ENCODE measurements around the gene PLOD3.

- TF ChIP-seq CTCF (IDR thresholded peaks at IDR 0.05 in 2 of 3, conservative IDR thresholded peaks at IDR 0.05 in 1 of 3; ENCODE audit: borderline replicate concordance in 1 of 3, insufficient read depth in 1 of 3, low read depth in 2 of 3, low read length in 2 of 3) (no peak), POLR2A (IDR thresholded peaks at IDR 0.05; ENCODE audit: borderline replicate concordance, extremely low read depth, insufficient read depth, insufficient read length) (no peak), EZH2phosphoT487 (IDR thresholded peaks at IDR 0.05; ENCODE audit: borderline replicate concordance) (no peak), CEBPB (IDR thresholded peaks at IDR 0.05; ENCODE audit: low read depth) (no peak), ZFX (IDR thresholded peaks at IDR 0.05) (no peak), ZBTB33 (IDR thresholded peaks at IDR 0.05; ENCODE audit: extremely low read depth, insufficient replicate concordance, low read length) (no peak), EZH2 (IDR thresholded peaks at IDR 0.05) (no peak)
- TF ChIP-seq, protein P1, sequence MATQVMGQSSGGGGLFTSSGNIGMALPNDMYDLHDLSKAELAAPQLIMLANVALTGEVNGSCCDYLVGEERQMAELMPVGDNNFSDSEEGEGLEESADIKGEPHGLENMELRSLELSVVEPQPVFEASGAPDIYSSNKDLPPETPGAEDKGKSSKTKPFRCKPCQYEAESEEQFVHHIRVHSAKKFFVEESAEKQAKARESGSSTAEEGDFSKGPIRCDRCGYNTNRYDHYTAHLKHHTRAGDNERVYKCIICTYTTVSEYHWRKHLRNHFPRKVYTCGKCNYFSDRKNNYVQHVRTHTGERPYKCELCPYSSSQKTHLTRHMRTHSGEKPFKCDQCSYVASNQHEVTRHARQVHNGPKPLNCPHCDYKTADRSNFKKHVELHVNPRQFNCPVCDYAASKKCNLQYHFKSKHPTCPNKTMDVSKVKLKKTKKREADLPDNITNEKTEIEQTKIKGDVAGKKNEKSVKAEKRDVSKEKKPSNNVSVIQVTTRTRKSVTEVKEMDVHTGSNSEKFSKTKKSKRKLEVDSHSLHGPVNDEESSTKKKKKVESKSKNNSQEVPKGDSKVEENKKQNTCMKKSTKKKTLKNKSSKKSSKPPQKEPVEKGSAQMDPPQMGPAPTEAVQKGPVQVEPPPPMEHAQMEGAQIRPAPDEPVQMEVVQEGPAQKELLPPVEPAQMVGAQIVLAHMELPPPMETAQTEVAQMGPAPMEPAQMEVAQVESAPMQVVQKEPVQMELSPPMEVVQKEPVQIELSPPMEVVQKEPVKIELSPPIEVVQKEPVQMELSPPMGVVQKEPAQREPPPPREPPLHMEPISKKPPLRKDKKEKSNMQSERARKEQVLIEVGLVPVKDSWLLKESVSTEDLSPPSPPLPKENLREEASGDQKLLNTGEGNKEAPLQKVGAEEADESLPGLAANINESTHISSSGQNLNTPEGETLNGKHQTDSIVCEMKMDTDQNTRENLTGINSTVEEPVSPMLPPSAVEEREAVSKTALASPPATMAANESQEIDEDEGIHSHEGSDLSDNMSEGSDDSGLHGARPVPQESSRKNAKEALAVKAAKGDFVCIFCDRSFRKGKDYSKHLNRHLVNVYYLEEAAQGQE (IDR thresholded peaks at IDR 0.05; ENCODE audit: low read depth): no peak
These were observed 37.1 kb downstream of the PLOD3 start, which contains the start of gene NAT16 for GRCh38 chr7:101180130-101180755.

Measured in HCT116 (cell line).